ENCODE data around the gene SERINC5.
"Not testable (repeated sequence)": the region's sequence is repeated elsewhere in the genome, so short reads cannot be mapped to it uniquely, and the experiment has no call there.

Gene SERINC5

DNA sequence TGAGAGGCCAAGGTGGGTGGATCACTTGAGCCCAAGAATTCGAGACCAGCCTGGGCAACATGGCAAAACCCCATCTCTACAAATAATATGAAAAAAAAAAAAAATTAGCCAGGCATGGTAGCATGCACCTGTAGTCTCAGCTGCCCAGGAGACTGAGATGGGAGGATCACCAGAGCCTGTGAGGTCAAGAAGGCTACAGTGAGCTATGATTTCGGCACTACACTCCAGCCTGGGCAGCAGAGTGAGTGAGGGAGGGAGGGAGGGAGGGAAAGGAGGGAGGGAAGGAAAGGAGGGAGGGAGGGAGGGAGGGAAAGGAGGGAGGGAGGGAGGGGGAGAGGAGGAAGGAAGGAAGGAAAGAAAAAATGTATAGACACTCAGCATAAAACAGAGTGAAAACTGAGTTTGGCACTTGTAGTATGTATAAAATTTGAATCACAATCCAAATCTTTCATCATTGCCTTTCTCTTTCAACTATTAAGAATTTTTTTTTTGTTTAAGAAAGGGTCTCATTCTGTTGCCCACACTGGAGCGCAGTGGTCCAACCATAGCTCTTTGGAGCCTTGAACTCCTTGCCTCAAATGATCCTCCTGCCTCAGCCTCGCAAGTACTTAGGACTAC, 27.8 kb downstream of the SERINC5 start:
- DNase-seq (ENCODE audit: low read depth in 2 of 2) = no peak

GRCh38 chr5:80225934-80226326, 29.9 kb downstream of the SERINC5 start:
- no peak for DNase-seq (ENCODE audit: low read depth in 2 of 2)

- DNase-seq (ENCODE audit: low read depth in 2 of 2) = no peak
Measured at GRCh38 chr5:80225189-80225933, 30.5 kb downstream of the SERINC5 start.

DNA sequence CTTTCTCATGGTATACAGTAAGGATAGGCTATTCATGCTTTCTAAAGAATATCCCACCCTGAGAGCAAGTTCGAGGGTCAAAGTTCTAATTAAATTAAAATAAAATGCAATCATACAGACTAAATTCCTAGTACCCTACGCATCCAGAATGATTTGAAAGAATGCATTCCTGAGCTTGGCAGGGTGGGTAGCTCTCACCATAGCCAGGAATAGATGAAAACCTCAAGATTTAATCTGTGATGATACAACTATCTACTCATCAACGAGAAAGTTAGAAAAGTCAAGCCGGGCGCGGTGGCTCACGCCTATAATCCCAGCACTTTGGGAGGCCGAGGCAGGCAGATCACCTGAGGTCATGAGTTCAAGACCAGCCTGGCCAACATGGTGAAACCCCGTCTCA, 32.3 kb downstream of the SERINC5 start:
- DNase-seq (ENCODE audit: low read depth in 2 of 2) = no peak

GRCh38 chr5:80220245-80220897, 35.5 kb downstream of the SERINC5 start:
- DNase-seq (ENCODE audit: low read depth in 2 of 2) = no peak

DNA sequence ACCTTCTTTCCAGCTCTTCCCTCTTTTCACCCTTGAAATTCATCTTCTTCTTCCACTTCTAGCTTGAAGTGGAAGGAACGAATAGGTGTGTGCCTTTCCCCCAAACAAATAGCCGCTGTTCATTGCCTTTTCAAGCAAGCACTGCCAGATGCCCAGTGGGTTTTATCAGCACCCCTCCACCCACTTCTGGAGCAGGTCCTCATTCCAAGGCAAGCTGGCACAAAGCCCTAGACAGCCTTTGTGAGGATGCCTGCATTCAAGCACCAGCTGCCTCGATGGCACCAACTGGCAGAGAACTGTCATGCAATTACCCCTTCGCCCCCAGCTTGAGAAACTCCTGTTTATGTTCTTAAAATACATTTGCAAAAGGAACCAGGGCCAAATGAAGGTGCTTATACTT, 36.5 kb downstream of the SERINC5 start:
- DNase-seq (ENCODE audit: low read depth in 2 of 2) = no peak

DNA sequence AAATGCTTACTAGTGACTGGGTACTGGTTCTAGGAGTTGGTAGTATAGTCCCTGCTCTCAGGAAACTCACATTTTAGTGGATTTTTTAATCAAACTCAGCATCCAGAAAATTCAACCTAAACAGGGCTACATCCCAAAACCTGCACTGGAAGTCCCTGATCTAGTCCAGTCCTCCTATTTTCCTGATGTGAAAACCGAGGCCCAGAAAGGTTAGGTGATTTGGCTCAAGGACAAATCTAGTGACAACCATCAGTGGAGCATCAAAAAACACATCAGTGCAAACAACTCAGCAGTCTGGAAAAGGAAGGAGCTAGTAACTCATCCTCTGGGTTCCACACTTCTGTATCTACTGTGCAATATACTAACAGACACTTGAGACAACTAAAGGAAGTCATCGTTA, 38.2 kb downstream of the SERINC5 start:
- no peak for DNase-seq (ENCODE audit: low read depth in 2 of 2)

- no peak for DNase-seq (ENCODE audit: low read depth in 2 of 2)
Measured at GRCh38 chr5:80216753-80217596, 38.9 kb downstream of the SERINC5 start.

DNA sequence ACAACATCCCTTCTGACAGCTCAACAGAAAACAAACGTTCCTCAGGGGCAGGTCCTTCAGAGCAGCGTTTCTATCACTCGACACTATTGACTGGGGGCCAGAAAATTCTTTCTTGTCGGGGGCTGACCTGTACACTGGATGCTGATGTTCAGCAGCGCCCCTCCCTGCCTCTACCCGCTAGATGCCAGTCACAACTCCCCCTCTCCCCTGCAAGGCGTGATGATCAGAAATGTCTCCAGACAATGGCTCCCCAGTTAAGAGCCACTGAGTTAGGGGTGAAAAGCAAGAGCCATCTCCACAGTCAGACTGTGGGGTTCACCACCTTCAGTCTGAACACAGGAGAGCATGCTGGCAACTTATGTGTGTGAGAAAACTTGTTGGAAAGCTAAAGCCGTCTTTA, 39.8 kb downstream of the SERINC5 start:
- no peak for DNase-seq (ENCODE audit: low read depth in 2 of 2)

DNA sequence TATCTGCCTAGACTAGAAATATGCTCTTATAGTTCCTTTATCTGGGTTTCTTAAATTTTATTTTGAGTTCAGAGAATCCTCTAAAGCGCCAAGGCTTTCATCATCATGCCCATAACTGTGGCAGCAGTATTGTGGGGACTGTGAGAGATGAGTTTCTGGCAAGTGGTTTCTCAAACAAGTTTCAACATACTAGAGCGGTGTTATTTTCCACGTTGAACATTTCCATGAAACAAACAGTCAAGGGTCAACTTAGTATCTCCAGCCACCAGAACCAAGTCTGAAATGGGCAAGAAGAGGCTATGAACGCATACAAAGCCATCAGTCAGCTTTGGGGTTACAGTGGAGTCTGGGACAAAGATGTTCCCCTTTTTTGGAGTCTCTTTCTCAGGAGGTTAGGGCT, 40.3 kb downstream of the SERINC5 start:
- no peak for DNase-seq (ENCODE audit: low read depth in 2 of 2)

GRCh38 chr5:80213466-80213865, 42.4 kb downstream of the SERINC5 start:
- no peak for DNase-seq (ENCODE audit: low read depth in 2 of 2)

- no peak for DNase-seq (ENCODE audit: low read depth in 2 of 2)
Measured at GRCh38 chr5:80212171-80212667, 43.6 kb downstream of the SERINC5 start.

DNA sequence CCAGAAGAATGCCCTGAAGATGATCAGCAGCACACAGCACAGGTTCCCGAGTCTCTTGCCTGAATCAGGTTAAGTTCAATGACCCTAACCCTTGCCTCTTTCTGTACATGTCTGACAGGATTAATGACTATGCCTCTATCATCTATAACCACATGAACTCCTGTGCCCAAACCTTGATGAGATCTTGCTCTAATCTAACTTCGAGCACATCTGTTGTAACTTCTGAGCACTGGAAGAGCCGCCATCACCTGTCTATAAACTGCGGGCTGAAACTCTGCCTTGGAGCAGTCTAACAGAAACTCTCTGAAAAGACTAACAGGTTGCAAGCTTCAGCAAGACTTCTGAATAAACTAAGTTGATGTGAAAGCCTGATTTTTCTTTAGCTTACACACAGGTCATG, 44.5 kb downstream of the SERINC5 start:
- DNase-seq (ENCODE audit: low read depth in 2 of 2) = no peak

DNA sequence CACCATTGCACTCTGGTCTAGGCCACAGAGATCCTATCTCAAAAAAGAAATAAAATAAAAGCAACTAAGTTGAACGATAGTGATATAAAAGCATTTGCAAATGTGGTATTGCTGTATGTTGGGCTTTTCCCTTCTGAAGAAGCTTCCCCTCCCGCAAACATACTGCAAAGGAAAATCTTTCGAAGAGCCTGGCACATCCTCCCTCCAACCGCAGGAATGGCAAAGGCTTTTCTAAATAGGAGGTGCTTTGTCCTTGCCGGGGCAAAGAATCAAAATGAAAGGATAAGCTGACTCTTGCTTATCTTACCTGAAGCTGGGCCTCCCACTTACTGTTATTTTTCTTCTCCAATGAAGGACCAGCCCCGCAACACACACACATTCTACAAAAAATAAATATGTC, 45.8 kb downstream of the SERINC5 start:
- DNase-seq (ENCODE audit: low read depth in 2 of 2) = no peak

- no peak for DNase-seq (ENCODE audit: low read depth in 2 of 2)
Measured at GRCh38 chr5:80208381-80208780, 47.5 kb downstream of the SERINC5 start.

- no peak for DNase-seq (ENCODE audit: low read depth in 2 of 2)
Measured at GRCh38 chr5:80207832-80208231, 48.0 kb downstream of the SERINC5 start.

DNA sequence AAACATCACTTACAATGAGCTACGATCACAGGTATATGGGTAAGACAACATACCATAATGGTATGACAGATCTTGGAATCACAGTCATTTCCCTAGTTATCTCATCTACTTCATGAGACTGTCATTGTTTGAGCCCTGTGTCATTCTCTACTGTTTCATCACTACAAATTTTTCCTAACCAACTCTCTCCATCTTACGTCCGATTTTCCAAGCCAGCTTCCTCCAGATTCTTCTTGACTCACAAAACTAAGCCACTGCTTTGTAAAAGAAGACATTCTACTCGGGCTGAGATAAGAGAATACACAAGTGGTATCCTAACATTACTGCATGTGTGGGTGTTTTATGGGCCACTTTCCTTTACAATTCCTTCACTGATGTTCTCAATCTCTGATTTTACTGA, 49.6 kb downstream of the SERINC5 start:
- no peak for DNase-seq (ENCODE audit: low read depth in 2 of 2)

DNA sequence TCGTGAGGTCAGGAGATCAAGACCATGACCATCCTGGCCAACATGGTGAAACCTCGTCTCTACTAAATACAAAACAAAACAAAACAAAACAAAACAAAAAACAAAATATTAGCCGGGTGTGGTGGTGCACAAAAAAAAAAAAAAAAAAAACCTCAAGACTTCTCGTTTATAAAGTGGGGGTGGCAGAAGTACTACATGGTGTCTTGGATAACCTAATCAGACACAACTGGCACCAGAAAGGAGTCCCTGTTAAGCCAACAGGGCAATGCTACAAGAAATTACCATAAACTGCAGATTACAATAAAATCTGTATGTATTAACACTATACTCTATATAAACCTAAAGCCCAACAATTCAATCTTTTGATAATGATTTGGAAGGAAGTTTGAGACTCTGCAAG, 50.0 kb downstream of the SERINC5 start:
- DNase-seq (ENCODE audit: low read depth in 2 of 2) = no peak

- DNase-seq (ENCODE audit: low read depth in 2 of 2) = no peak
Measured at GRCh38 chr5:80204808-80205614, 50.8 kb downstream of the SERINC5 start.

DNA sequence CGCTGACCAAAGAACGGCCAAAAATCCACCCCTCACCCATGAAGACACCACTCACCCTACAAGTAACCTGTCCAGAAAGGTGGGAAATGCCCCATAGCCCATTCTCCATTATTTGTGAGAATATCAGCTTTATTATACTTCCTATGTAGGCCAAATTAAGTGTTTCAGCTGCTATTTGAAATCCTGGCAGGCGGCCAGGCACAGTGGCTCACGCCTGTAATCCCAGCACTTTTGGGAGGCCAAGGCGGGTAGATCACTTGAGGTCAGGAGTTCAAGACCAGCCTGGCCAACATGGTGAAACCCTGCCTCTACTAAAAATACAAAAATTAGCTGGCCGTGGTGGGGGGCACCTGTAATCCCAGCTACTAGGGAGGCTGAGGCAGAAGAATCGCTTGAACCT, 54.1 kb downstream of the SERINC5 start:
- DNase-seq (ENCODE audit: low read depth in 2 of 2) = not testable (repeated sequence)

DNA sequence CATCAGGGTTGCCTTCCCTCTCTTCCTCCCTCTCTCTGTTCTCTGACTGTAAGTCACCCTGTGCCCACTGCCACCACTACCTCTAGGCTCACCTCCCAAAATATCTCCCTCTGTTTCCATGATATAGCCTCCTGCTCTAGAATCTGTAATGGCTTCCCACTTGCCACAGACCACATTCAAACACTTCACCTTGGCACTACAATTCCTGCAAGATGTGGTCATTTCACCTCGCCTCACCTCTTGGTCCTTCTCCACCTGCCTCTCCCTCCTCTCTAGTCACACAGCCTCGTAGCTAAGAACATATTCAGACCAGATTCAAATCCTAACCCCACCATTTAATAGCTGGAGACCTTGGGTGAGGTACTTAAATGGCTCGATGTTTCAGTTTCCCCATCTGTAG, 56.9 kb downstream of the SERINC5 start:
- DNase-seq (ENCODE audit: low read depth in 2 of 2) = no peak

Data from fibroblast of skin of left biceps (primary cell).